ENCODE measurements around the gene SSR4. TPM values are rescaled to one million over a fixed set of nuclear protein-coding genes. Genes with fewer than 3 reads are reported as not detected.

SSR4 gene
- total RNA-seq, 1 experiment from 2014 or later = 182 TPM

GRCh38 chrX:153797415-153798015 is 3.0 kb downstream of the SSR4 start:
- Histone ChIP-seq H3K27me3 (ENCODE audit: insufficient read depth, low read length) (no peaks in the 10 kb centered on the region), H3K9me3 (ENCODE audit: control insufficient read depth in 1 of 2, insufficient read depth in 1 of 2, low read depth in 1 of 2, low read length in 2 of 2) (no peaks in the 10 kb centered on the region), H2AFZ (ENCODE audit: low read depth, low read length, poor library complexity, severe bottlenecking) (no peak overlapping the region), H4K20me1 (ENCODE audit: insufficient read depth) (no peaks in the 10 kb centered on the region), H3K27ac (ENCODE audit: low read depth, low read length) (no peak overlapping the region), H3K4me1 (ENCODE audit: control insufficient read depth in 1 of 2, insufficient read depth in 2 of 2, low read length in 2 of 2) (peaks cover 0 to 16% of the 10 kb centered on the region in 2 experiments; a peak in 2 of 4 replicates), H3K4me2 (ENCODE audit: low read length) (no peak overlapping the region), H3K9me2 (ENCODE audit: insufficient read depth) (no peaks in the 10 kb centered on the region), H3K79me2 (ENCODE audit: insufficient read depth, low read length) (peaks cover 34% of the 10 kb centered on the region), H3K36me3 (ENCODE audit: control insufficient read depth in 1 of 2, insufficient read depth in 2 of 2, low read length in 2 of 2) (peaks cover 0 to 6% of the 10 kb centered on the region in 2 experiments; a peak in 1 of 4 replicates), H3K9ac (ENCODE audit: low read length) (no peak overlapping the region), H3K4me3 (replicated peaks in 1 of 2; ENCODE audit: low read depth in 1 of 2, low read length in 2 of 2) (no peak overlapping the region)
- BruUV-seq (replicated peaks) = no TSS peak
- ChIA-PET POLR2A (no interaction called here), CTCF (no interaction called here), RAD21 (ENCODE audit: low non-redundant PET in 1 of 2, low total read pairs in 2 of 2, uncharacterized antibody in 2 of 2, unreplicated experiment in 2 of 2) (no interaction called here)
- intact Hi-C loops (cut with micrococcal nuclease) = no loop called here
- DNase-seq (ENCODE audit: low read depth, low spot score) = no peak
- TF ChIP-seq YY1 (IDR thresholded peaks at IDR 0.05; ENCODE audit: extremely low read depth, insufficient replicate concordance, low read depth, low read length) (no peak), EZH2 (IDR thresholded peaks at IDR 0.05) (no peak), POLR2AphosphoS5 (IDR thresholded peaks at IDR 0.05; ENCODE audit: low read depth, low read length) (no peak), EGR1 (IDR thresholded peaks at IDR 0.05; ENCODE audit: low read depth) (no peak), CBX3 (IDR thresholded peaks at IDR 0.05; ENCODE audit: low read depth) (no peak), SP1 (IDR thresholded peaks at IDR 0.05; ENCODE audit: low read depth) (no peak), CTCF (IDR thresholded peaks at IDR 0.05 in 2 of 3, conservative IDR thresholded peaks at IDR 0.05 in 1 of 3; ENCODE audit: borderline replicate concordance in 1 of 3, insufficient read depth in 1 of 3, low read depth in 2 of 3, low read length in 2 of 3) (no peak), JUND (IDR thresholded peaks at IDR 0.05) (no peak), EZH2phosphoT487 (IDR thresholded peaks at IDR 0.05; ENCODE audit: borderline replicate concordance) (no peak), ZBTB33 (IDR thresholded peaks at IDR 0.05; ENCODE audit: extremely low read depth, insufficient replicate concordance, low read length) (no peak)
- TF ChIP-seq, protein P1, sequence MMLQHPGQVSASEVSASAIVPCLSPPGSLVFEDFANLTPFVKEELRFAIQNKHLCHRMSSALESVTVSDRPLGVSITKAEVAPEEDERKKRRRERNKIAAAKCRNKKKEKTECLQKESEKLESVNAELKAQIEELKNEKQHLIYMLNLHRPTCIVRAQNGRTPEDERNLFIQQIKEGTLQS (IDR thresholded peaks at IDR 0.05) = no peak
- no peak for ATAC-seq

Data from HCT116 (cell line).